Measurements from ENCODE around the gene SEC14L1.

- no peak for TF ChIP-seq PBX3 (CRISPR knock-in tag; IDR thresholded peaks at IDR 0.05)
- TF ChIP-seq ZNF670 (tag by site-specific recombination; IDR thresholded peaks at IDR 0.05; ENCODE audit: low read depth) = no peak
- no peak for TF ChIP-seq MYNN (tag by site-specific recombination; IDR thresholded peaks at IDR 0.05; ENCODE audit: borderline replicate concordance)
- no peak for TF ChIP-seq CTCF (tag by site-specific recombination; IDR thresholded peaks at IDR 0.05)
- no peak for TF ChIP-seq ZNF501 (tag by site-specific recombination; IDR thresholded peaks at IDR 0.05)
- no peak for TF ChIP-seq ZBTB21 (tag by site-specific recombination; IDR thresholded peaks at IDR 0.05)
- no peak for TF ChIP-seq ZNF549 (tag by site-specific recombination; IDR thresholded peaks at IDR 0.05)
- no peak for TF ChIP-seq TCF7L2 (IDR thresholded peaks at IDR 0.05; ENCODE audit: borderline replicate concordance, low read depth, low read length)
Measured at GRCh38 chr17:77106874-77107358, 33.9 kb upstream of the SEC14L1 start.
